Parathyroid adenoma (tissue), 2 donors: ENCODE data around the gene MRPS24.
A peak's percentile ranks its signal among the peaks of the same experiment; 100 is the strongest.

Experiments
- H2AFZ ChIP-seq: fragments of 300-600 bp; sonication (generic); one replicate; pipeline ENCODE4 v1.7.0; 2017; ENCODE audit warnings: antibody characterized with exemption, mild to moderate bottlenecking
- H3K27ac ChIP-seq: fragments of 300-600 bp; sonication (generic); one replicate; pipeline ENCODE4 v1.7.0; 2017
- H3K27me3 ChIP-seq: fragments of 300-600 bp; sonication (generic); one replicate; pipeline ENCODE4 v1.7.0; 2017; ENCODE audit warnings: low read length; ENCODE audit not compliant: control insufficient read depth, insufficient read depth
- H3K36me3 ChIP-seq: fragments of 300-600 bp; sonication (generic); one replicate; pipeline ENCODE4 v1.7.0; 2017; ENCODE audit warnings: low read length; ENCODE audit not compliant: control insufficient read depth, insufficient read depth
- H3K4me1 ChIP-seq: fragments of 300-600 bp; sonication (generic); one replicate; pipeline ENCODE4 v1.7.0; 2017; ENCODE audit warnings: control low read depth
- H3K4me2 ChIP-seq: fragments of 300-600 bp; sonication (generic); one replicate; pipeline ENCODE4 v1.7.0; 2017; ENCODE audit warnings: low read length
- H3K4me3 ChIP-seq: fragments of 300-600 bp; sonication (generic); one replicate; pipeline ENCODE4 v1.7.0; 2017; ENCODE audit warnings: low read depth, low read length
- H3K79me2 ChIP-seq: fragments of 300-600 bp; sonication (generic); one replicate; pipeline ENCODE4 v1.7.0; 2017; ENCODE audit warnings: control low read depth
- H3K9ac ChIP-seq: fragments of 300-600 bp; sonication (generic); one replicate; pipeline ENCODE4 v1.7.0; 2017; ENCODE audit warnings: mild to moderate bottlenecking
- H3K9me3 ChIP-seq: fragments of 300-600 bp; sonication (generic); one replicate; pipeline ENCODE4 v1.7.0; 2017; ENCODE audit warnings: low read length; ENCODE audit not compliant: control insufficient read depth
- CTCF ChIP-seq: fragments of 300-600 bp; sonication (generic); IDR thresholded peaks from one replicate; pipeline ENCODE4 v1.7.0; 2017; ENCODE audit warnings: antibody characterized with exemption, mild to moderate bottlenecking
- donor health status: primary hyperparathyroidism.

The MRPS24 gene

GRCh38 chr7:43872406-43873110 lies 3.2 kb upstream of the MRPS24 start:
- no peaks in the 10 kb centered on the region for H3K9me3 ChIP-seq
- H3K27me3 ChIP-seq: no peaks in the 10 kb centered on the region
- no peaks in the 10 kb centered on the region for H3K36me3 ChIP-seq
- H3K4me3 ChIP-seq: no peak overlapping the region
- H2AFZ ChIP-seq: no peak overlapping the region
- H3K9ac ChIP-seq: no peak overlapping the region
- no peaks in the 10 kb centered on the region for H3K79me2 ChIP-seq
- H3K27ac ChIP-seq: peak overlapping the region; percentile 5
- H3K4me2 ChIP-seq: no peak overlapping the region
- TF ChIP-seq CTCF: no peak
- H3K4me1 ChIP-seq: peaks cover 7% of the 10 kb centered on the region

GRCh38 chr7:43871064-43871463 lies 1.7 kb upstream of the MRPS24 start:
- Histone ChIP-seq H3K79me2 (no peaks in the 10 kb centered on the region), H3K9ac (no peak overlapping the region), H3K9me3 (no peaks in the 10 kb centered on the region), H2AFZ (no peak overlapping the region), H3K4me1 (peaks cover 7% of the 10 kb centered on the region), H3K4me2 (no peak overlapping the region), H3K36me3 (no peaks in the 10 kb centered on the region), H3K27ac (no peak overlapping the region), H3K27me3 (no peaks in the 10 kb centered on the region), H3K4me3 (no peak overlapping the region)
- no peak for TF ChIP-seq CTCF

GRCh38 chr7:43870316-43870715 lies 999 bp upstream of the MRPS24 start:
- Histone ChIP-seq H3K9me3 (no peaks in the 10 kb centered on the region), H3K27me3 (no peaks in the 10 kb centered on the region), H3K36me3 (no peaks in the 10 kb centered on the region), H2AFZ (no peak overlapping the region), H3K27ac (no peak overlapping the region), H3K4me3 (no peak overlapping the region), H3K79me2 (no peaks in the 10 kb centered on the region), H3K4me2 (no peak overlapping the region), H3K9ac (no peak overlapping the region), H3K4me1 (peaks cover 7% of the 10 kb centered on the region)
- TF ChIP-seq CTCF: no peak

- Histone ChIP-seq H3K36me3 (no peaks in the 10 kb centered on the region), H3K9me3 (no peaks in the 10 kb centered on the region), H3K27ac (peak overlapping the region; percentile 48), H3K4me1 (peaks cover 7% of the 10 kb centered on the region), H3K4me2 (peak overlapping the region; percentile 82), H2AFZ (peak overlapping the region; percentile 71), H3K4me3 (peak overlapping the region; percentile 69), H3K9ac (no peak overlapping the region), H3K79me2 (no peaks in the 10 kb centered on the region), H3K27me3 (no peaks in the 10 kb centered on the region)
- no peak for TF ChIP-seq CTCF
Measured at GRCh38 chr7:43869867-43870240, 537 bp upstream of the MRPS24 start.

GRCh38 chr7:43868681-43869005 lies 674 bp downstream of the MRPS24 start:
- Histone ChIP-seq H3K36me3 (no peaks in the 10 kb centered on the region), H3K4me2 (peak overlapping the region; percentile 74), H3K9ac (no peak overlapping the region), H3K9me3 (no peaks in the 10 kb centered on the region), H3K27me3 (no peaks in the 10 kb centered on the region), H3K79me2 (no peaks in the 10 kb centered on the region), H2AFZ (peak overlapping the region; percentile 71), H3K27ac (peak overlapping the region; percentile 51), H3K4me1 (peaks cover 7% of the 10 kb centered on the region), H3K4me3 (peak overlapping the region; percentile 48)
- TF ChIP-seq CTCF: no peak
